HG03139 (cell line): ENCODE measurements around the gene CRHR2.

ENCODE experiments used
- ATAC-seq: cut with Tn5 transposase; IDR thresholded peaks from one replicate; pipeline ENCODE4 v1.9.1; 2021; ENCODE audit not compliant: unreplicated experiment

CRHR2 gene

GRCh38 chr7:30683306-30683705 is 1.1 kb upstream of the CRHR2 start:
- no peak for ATAC-seq

- ATAC-seq, result no peak
These were observed 443 bp downstream of the CRHR2 start for GRCh38 chr7:30681815-30682211.

GRCh38 chr7:30681331-30681797 is 892 bp downstream of the CRHR2 start:
- no peak for ATAC-seq

GRCh38 chr7:30679664-30680063 is 2.6 kb downstream of the CRHR2 start:
- ATAC-seq, result no peak

GRCh38 chr7:30678805-30679204 is 3.5 kb downstream of the CRHR2 start:
- ATAC-seq, result no peak

GRCh38 chr7:30674876-30675275 is 7.4 kb downstream of the CRHR2 start:
- no peak for ATAC-seq

GRCh38 chr7:30674420-30674819 is 7.8 kb downstream of the CRHR2 start:
- ATAC-seq, result no peak

- no peak for ATAC-seq
These were observed 10.3 kb downstream of the CRHR2 start for GRCh38 chr7:30671793-30672465.

- ATAC-seq, result no peak
These were observed 14.2 kb downstream of the CRHR2 start for GRCh38 chr7:30668102-30668501.

- no peak for ATAC-seq
These were observed 15.1 kb downstream of the CRHR2 start for GRCh38 chr7:30667172-30667571.

- no peak for ATAC-seq
These were observed 16.8 kb downstream of the CRHR2 start for GRCh38 chr7:30665449-30665848.

- ATAC-seq, result no peak
These were observed 17.2 kb downstream of the CRHR2 start for GRCh38 chr7:30665043-30665442.

- no peak for ATAC-seq
These were observed 17.9 kb downstream of the CRHR2 start for GRCh38 chr7:30664184-30664885.

GRCh38 chr7:30663414-30663813 is 18.8 kb downstream of the CRHR2 start:
- no peak for ATAC-seq

GRCh38 chr7:30662431-30662939 is 19.8 kb downstream of the CRHR2 start:
- ATAC-seq, result no peak

- ATAC-seq, result no peak
These were observed 20.3 kb downstream of the CRHR2 start for GRCh38 chr7:30661926-30662325.

GRCh38 chr7:30660331-30661255 is 21.7 kb downstream of the CRHR2 start:
- ATAC-seq, result no peak

GRCh38 chr7:30659312-30659711 is 22.9 kb downstream of the CRHR2 start:
- ATAC-seq, result no peak

GRCh38 chr7:30658479-30659074 is 23.7 kb downstream of the CRHR2 start:
- ATAC-seq, result no peak

- ATAC-seq, result no peak
These were observed 25.1 kb downstream of the CRHR2 start for GRCh38 chr7:30657131-30657530.
